ENCODE results near the gene GZF1.

The GZF1 gene

DNA sequence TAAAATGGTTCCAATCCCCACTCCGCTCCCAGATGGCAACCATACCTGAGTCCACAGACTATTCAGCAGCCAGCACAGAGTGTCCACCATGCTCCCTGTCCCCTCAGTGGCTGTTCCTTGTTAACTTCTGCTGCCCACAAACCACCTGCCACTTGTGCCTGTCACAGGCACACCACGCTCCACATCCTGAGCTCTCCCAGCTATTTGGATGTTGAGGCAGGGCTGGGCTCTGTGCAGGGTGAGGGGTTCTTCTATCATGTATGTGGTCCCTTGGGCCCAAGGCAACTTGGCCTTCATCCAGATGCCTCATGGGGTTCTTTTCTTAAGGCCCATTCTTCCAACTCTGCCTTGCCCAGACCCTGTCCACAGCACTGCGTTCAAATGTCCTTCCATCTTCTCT lies 45.4 kb upstream of the GZF1 start:
- no peak overlapping the region for H3K4me2 ChIP-seq (ENCODE audit: low read length)
- H3K36me3 ChIP-seq (ENCODE audit: control insufficient read depth, insufficient read depth, low read length), result no peaks in the 10 kb centered on the region
- no peak overlapping the region for H3K27ac ChIP-seq
- no peaks in the 10 kb centered on the region for H3K79me2 ChIP-seq
- no peaks in the 10 kb centered on the region for H3K9me3 ChIP-seq (ENCODE audit: control insufficient read depth, low read length)
- TF ChIP-seq, protein P1, sequence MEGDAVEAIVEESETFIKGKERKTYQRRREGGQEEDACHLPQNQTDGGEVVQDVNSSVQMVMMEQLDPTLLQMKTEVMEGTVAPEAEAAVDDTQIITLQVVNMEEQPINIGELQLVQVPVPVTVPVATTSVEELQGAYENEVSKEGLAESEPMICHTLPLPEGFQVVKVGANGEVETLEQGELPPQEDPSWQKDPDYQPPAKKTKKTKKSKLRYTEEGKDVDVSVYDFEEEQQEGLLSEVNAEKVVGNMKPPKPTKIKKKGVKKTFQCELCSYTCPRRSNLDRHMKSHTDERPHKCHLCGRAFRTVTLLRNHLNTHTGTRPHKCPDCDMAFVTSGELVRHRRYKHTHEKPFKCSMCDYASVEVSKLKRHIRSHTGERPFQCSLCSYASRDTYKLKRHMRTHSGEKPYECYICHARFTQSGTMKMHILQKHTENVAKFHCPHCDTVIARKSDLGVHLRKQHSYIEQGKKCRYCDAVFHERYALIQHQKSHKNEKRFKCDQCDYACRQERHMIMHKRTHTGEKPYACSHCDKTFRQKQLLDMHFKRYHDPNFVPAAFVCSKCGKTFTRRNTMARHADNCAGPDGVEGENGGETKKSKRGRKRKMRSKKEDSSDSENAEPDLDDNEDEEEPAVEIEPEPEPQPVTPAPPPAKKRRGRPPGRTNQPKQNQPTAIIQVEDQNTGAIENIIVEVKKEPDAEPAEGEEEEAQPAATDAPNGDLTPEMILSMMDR (IDR thresholded peaks at IDR 0.05), result no peak
- no peaks in the 10 kb centered on the region for H3K27me3 ChIP-seq (ENCODE audit: control insufficient read depth, insufficient read depth, low read length)
- no peak overlapping the region for H3K9ac ChIP-seq
- no peaks in the 10 kb centered on the region for H3K4me1 ChIP-seq
- H2AFZ ChIP-seq, result no peak overlapping the region
- no peak overlapping the region for H3K4me3 ChIP-seq (ENCODE audit: low read depth, low read length)

DNA sequence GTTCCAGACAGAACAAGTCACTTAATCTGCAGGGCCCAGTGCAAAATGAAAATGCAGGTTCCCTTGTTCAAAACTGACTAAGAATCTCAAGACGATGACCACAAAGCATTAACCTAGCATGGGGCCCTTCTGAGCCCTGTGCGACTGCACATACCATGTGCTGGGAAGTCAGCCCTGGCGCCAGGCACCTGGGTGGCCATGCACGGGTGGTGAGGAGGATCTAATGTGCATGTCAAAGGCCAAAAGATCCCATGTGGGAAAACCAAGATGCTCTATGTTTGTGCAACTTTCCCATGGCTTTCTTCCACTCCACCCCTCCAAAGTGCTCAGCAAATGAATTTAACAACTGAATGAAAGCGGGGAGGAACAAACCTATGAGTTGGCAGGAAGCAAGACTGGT lies 44.9 kb upstream of the GZF1 start:
- no peaks in the 10 kb centered on the region for H3K27me3 ChIP-seq (ENCODE audit: control insufficient read depth, insufficient read depth, low read length)
- H3K4me2 ChIP-seq (ENCODE audit: low read length), result no peak overlapping the region
- H3K4me1 ChIP-seq, result no peaks in the 10 kb centered on the region
- no peak overlapping the region for H3K4me3 ChIP-seq (ENCODE audit: low read depth, low read length)
- H3K27ac ChIP-seq, result no peak overlapping the region
- TF ChIP-seq, protein P1 (IDR thresholded peaks at IDR 0.05), result no peak
- no peak overlapping the region for H2AFZ ChIP-seq
- no peak overlapping the region for H3K9ac ChIP-seq
- H3K36me3 ChIP-seq (ENCODE audit: control insufficient read depth, insufficient read depth, low read length), result no peaks in the 10 kb centered on the region
- no peaks in the 10 kb centered on the region for H3K9me3 ChIP-seq (ENCODE audit: control insufficient read depth, low read length)
- H3K79me2 ChIP-seq, result no peaks in the 10 kb centered on the region

DNA sequence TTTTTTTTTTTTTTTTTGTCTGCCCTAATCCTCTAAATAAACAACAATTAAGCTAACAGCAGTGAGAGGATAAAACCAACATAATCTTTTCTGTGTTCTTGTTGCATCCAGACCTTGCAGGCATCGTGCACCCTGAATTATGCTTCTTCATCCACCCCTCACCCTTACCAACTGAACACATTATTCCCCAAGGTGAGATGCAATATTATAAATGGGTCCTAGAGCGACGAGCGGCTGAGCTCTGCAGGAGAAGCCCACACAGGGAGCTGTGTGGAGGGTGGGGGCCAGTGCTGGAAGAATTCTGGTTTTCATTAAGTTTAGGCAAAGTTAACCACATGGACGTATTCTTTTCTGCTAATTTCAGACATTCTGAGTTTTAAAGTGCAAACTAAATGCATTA lies 43.6 kb upstream of the GZF1 start:
- no peak overlapping the region for H2AFZ ChIP-seq
- H3K4me2 ChIP-seq (ENCODE audit: low read length), result no peak overlapping the region
- no peaks in the 10 kb centered on the region for H3K9me3 ChIP-seq (ENCODE audit: control insufficient read depth, low read length)
- no peak overlapping the region for H3K27ac ChIP-seq
- no peaks in the 10 kb centered on the region for H3K36me3 ChIP-seq (ENCODE audit: control insufficient read depth, insufficient read depth, low read length)
- H3K4me1 ChIP-seq, result no peaks in the 10 kb centered on the region
- TF ChIP-seq, protein P1 (IDR thresholded peaks at IDR 0.05), result no peak
- H3K4me3 ChIP-seq (ENCODE audit: low read depth, low read length), result no peak overlapping the region
- H3K27me3 ChIP-seq (ENCODE audit: control insufficient read depth, insufficient read depth, low read length), result no peaks in the 10 kb centered on the region
- no peaks in the 10 kb centered on the region for H3K79me2 ChIP-seq
- no peak overlapping the region for H3K9ac ChIP-seq

DNA sequence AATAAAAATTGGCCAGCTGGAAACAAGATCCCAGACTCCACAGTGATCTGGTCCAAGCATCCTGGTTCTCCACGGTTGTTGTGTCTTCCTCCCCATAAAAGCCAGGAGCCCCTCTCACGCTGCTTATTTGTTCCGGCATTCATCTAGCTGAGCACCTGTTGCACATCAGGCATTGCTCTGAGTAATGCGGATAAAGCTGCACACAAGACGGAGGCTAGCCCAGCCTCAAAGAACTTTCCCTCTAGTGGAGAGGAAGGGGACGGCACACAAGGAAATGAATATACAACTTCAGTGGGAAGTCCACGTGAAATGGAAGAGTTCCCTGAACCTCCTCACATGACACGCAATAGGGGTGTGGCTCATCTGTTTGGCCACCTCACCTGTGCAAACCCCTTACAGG lies 41.7 kb upstream of the GZF1 start:
- Histone ChIP-seq H2AFZ (no peak overlapping the region), H3K27ac (no peak overlapping the region), H3K4me1 (no peaks in the 10 kb centered on the region), H3K9me3 (ENCODE audit: control insufficient read depth, low read length) (no peaks in the 10 kb centered on the region), H3K79me2 (no peaks in the 10 kb centered on the region), H3K4me3 (ENCODE audit: low read depth, low read length) (no peak overlapping the region), H3K27me3 (ENCODE audit: control insufficient read depth, insufficient read depth, low read length) (no peaks in the 10 kb centered on the region), H3K9ac (no peak overlapping the region), H3K4me2 (ENCODE audit: low read length) (no peak overlapping the region), H3K36me3 (ENCODE audit: control insufficient read depth, insufficient read depth, low read length) (no peaks in the 10 kb centered on the region)
- TF ChIP-seq, protein P1 (IDR thresholded peaks at IDR 0.05), result no peak

DNA sequence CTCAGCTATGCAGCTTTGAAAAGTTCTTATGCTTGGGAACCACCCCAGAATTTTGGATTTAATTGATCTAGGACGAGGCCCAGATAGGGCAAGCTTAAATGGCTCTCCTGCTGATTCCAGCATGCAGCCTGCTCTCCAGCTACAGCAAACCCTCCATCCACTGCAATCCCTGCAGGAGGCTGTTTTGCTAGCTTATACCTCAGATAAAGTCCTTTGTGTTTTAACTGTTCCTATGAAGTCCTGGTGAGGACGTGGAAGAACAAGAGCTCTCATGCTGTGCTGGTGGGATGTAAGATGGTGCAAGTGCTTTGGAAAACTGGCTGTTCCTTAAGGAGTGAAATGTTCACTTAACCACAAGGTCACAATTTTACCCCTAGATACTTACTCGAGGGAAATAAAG lies 36.9 kb upstream of the GZF1 start:
- Histone ChIP-seq H3K27ac (no peak overlapping the region), H3K4me1 (no peaks in the 10 kb centered on the region), H3K36me3 (ENCODE audit: control insufficient read depth, insufficient read depth, low read length) (no peaks in the 10 kb centered on the region), H3K4me3 (ENCODE audit: low read depth, low read length) (no peak overlapping the region), H3K9ac (no peak overlapping the region), H3K9me3 (ENCODE audit: control insufficient read depth, low read length) (no peaks in the 10 kb centered on the region), H3K79me2 (no peaks in the 10 kb centered on the region), H3K27me3 (ENCODE audit: control insufficient read depth, insufficient read depth, low read length) (no peaks in the 10 kb centered on the region), H3K4me2 (ENCODE audit: low read length) (no peak overlapping the region), H2AFZ (no peak overlapping the region)
- TF ChIP-seq, protein P1 (IDR thresholded peaks at IDR 0.05), result no peak

All from parathyroid adenoma (tissue), 2 donors.